Islet of Langerhans (tissue), 1 donor: ENCODE measurements around the gene ITGB2.

Experiments
- FAIRE-seq: peaks from one replicate; lab custom pipeline; 2011; peaks lifted over from hg19 to GRCh38; lab: Jason Lieb, UNC

ITGB2 gene

DNA sequence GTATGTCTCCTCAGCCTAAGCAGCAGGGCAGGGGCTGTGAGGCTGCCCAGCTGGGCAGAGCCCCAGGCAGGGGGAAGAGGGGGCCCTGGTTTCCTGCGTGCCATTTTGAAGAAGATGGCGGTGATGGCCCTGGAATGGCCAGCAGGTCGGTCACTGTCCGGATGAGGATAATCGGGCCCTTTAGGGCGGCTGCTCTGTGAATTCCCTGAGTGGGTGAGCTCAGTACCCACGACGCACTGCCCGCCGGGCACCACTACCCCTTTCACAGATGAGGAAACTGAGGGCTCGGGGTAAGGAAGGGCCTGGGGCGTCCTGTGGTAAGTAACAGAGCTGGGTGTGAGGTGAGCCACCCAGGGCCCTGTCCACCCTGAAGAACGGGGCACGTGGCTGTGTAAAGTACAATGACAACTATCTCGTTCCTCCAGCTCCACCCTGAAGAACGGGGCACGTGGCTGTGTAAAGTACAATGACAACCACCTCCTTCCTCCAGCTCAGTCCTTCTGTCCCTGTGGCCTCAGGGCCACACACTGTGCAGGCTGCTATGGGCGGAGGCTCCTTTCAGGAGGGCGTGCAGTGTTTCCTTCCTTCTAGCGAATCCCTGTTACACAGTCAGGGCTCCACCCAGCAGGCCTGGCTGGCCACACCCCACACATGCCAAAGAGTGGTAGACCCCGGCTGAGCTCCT lies 23.2 kb downstream of the ITGB2 start:
- FAIRE-seq = no peak

DNA sequence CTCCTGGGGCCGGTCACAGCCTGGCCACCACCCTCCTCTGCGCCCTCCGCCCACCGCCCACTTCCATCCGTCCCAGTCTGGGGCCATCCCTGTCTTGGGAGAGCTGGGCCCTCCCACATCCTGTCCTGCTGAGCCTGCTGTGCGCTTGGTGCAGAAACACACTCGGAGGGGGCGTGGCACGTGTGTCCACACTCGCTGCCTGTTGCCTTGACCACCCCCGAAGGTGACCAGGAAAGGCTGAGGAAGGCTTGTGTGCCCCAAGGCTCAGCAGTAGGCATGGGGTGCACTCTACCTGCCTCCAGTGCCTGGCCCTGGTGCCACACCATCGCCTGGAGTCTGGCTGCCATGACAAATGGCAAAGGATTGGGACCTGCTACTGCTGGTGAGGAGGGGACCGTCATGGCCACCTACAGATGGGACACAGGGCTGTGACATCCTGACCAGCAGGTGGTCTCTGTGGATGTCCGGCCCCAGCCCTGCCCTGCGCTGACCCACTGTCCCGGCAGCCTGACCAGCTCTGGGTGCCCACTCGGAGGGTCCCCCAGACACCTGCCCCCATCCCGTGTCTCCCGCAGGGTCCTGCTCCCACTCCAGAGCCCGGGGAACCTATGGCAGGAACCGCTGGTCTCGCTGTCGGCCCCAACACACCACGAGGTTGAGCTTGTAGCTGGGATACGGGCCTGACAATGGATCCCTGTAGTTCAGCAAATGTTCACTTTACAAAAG lies 24.0 kb downstream of the ITGB2 start:
- no peak for FAIRE-seq

DNA sequence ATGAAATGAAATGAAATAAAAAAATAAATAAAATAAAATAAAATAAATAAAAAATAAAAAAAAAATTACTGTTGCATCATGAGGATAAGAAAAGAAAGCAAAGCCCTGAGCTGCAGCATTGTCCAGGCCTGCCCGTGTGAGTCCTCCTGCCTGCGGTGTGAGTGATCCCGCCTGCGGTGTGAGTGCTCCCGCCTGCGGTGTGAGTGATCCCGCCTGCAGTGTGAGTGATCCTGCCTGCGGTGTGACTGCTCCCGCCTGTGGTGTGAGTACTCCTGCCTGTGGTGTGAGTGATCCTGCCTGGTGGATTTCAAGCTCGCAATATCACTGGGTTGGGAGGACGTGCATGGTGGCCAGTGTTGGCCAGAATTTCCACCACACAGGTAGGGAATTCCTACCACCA lies 24.8 kb downstream of the ITGB2 start:
- FAIRE-seq = no peak

DNA sequence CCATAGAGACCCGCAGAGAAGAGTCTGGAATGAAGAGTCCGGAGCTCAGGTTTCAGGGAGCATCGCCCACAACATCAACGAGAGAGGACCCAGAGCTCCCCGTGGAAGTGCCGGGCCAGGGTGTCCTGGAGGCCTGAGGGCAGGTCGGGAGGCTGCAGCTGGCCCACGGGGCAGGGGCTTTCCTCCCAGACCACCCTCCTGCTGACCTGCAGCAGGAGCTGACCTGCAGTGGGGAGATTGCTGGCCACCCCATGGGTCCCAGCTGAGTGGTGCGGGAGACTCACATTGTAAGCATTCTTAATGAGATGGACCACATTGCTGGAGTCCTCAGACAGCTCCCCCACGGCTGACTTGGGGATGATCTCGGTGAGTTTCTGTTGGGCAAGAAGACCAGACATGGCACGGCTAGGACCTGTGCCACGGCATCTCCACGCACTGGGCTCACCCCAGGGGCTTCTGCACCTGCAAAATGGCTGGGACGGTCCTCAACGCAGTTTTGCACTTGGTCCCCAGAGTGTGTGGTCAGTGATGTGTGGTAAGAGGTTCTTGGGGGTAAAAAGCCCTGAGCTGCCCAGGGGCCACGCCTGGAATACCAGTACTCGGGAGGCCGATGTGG lies 25.9 kb downstream of the ITGB2 start:
- FAIRE-seq = no peak

DNA sequence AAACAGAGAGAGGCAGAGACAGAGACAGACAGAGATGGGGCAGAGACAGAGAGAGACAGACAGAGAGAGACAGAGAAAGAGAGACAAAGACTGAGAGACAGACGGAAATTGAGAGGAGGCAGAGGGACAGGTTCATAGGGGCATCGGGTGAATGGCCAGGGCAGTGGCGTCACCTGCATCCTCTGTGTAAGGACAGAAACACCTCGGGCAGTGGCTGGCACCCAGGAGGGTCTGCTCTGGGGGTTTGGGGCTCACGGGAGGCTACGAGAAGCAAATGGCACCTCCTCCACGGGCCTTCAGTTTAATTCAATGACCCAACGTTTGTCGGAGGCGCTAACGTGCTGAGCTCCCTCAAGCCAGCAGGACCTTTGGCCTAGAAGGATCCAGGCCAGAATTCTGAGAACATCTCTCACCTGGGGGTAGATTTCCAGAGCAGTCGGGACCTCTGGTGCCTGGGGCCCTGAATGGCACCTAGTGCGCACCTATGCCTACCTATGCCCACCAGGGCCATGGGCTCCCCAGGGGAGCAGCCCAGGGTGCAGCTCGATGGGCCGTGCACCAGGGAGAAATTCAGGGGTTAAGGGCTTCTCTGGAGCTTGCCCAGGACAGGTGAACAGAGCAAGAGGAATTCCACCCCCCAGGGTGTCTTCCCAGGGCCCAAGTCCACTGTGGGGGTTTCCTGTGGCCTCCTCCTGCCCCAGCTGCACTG lies 26.6 kb downstream of the ITGB2 start:
- FAIRE-seq = no peak

DNA sequence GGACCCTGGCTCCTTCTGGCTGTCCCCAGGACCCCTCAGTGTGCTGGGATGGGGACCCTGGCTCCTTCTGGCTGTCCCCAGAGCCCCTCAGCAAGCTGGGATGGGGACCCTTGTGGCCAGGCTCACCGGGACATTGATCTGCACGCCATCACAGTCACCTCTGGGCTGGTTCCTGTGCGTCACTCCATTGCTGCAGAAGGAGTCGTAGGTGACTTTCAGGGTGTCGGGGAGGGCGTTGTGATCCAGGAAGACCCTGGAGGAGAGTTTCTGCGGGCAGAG lies 27.5 kb downstream of the ITGB2 start:
- no peak for FAIRE-seq

DNA sequence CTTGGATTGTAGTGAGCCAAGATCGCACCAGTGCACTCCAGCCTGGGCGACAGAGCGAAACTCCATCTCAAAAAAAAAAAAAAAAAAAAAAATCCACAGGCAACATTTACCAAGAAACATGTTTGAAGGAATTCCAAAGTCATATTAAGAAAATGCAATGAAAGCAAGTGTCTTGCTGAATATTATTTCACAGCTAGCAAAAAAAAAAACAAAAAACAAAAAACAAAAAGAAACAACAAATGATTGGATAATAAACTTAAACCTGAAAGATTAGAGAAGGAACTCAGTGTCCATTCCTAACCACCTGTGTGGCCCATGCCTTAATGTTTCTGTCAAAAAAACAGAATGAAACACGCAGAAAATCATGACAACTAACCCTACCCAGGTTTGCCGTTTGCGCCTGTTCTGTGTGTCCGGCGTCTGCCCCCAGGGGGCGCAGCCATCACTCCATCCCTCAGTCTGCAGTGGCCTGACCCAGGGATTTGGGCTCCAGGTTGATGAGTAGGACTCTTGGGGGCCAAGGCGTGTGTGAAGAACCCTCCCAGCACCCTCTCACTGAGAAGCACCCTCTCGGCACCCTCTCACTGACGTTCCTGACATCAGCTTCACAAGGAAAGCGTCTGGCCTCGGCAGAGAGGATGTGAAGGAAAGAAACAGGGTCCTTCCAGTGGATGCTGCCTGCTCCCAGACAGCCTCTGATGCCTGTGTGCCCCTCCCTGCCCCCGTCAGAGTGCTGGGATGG lies 28.0 kb downstream of the ITGB2 start:
- no peak for FAIRE-seq

DNA sequence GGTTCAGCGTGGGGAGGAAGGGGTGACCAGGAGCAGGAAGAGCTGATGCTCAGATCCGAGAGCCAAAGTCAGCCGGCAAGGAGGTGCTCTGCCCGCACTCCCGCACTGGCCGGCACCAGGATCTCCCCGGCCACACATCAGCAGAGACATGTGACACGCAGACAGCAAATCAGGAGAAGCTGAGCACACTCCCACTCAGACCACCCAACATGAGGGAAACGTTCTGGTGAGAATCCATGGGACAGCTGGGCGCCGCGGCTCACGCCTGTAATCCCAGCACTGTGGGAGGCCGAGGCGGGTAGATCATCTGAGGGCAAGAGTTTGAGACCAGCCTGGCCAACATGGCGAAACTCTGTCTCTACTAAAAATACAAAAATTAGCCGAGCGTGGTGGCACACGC lies 28.6 kb downstream of the ITGB2 start:
- no peak for FAIRE-seq

DNA sequence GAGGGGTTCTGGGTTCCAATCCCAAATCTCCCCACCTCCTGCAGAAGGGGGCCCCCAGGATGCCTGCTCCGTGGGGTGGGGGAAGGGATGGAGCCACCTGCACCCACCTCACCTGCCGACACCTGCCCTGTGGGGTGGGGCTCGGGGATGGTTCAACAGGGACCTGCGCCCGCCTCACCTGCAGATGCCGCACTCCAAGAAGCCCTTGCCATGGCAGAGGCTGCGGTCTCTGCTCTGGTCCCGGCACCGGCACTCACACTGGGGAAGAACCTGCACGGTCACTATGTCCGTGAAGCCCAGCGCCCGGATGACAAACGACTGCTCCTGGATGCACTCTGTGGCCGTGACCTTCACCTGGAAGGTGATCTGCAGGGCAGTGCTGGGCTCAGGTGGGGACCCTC lies 29.1 kb downstream of the ITGB2 start:
- FAIRE-seq = no peak

DNA sequence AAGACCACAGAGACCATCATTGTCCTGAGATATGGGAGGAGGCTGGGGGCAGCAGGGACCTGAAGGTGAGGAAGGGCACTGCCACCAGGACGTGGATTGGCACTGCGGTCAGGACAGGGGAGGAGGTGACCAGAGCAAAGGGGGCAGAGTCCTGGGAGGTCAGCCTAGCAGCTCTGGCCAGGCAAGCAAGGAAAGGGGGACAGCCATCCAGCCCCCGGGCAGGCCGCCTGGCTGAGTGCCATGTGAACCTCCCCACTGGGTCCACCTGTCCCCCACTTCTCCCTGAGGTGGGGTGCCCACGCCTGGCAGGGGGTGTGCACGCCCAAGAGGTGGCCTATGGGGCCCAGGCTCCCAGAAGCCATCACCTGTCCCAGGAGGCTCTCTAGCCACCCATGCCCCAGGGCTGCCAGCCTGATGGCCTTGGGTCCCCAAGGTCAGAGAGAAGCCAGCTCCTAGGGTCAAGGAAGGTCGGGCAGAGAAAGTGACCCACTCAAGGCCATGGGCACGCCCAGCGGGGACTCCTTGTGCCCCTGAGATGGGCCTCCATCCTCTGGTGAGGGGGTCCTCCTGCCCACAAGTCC lies 29.6 kb downstream of the ITGB2 start:
- no peak for FAIRE-seq

DNA sequence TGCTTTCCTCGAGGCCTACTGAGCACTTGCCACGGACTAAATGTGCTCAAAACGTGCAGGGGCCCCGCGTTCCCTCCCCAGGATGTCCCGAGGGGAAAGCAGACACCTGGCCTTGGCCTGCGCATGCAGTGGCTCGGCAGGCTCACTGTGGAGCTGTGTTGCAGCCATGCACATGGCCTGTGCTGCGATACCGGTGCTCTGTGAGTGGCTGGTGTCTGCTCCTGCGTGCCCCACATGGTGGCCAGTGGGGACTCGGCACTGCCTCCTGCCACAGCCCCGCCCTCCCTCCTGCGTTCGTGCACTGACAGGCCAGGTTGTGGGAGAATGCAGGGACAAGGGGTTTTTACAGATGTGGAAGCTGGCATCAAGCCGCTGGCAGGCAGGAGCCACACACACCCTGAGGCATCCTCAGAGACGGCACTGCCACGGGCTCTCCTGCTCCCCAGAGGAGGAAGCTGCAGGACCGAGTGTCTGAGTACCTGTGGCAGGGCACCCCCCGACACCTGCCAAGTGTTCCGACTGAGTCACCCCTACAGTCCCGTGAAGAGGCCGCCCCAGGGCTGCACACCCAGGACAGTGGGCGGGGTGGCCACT lies 30.3 kb downstream of the ITGB2 start:
- FAIRE-seq = no peak

DNA sequence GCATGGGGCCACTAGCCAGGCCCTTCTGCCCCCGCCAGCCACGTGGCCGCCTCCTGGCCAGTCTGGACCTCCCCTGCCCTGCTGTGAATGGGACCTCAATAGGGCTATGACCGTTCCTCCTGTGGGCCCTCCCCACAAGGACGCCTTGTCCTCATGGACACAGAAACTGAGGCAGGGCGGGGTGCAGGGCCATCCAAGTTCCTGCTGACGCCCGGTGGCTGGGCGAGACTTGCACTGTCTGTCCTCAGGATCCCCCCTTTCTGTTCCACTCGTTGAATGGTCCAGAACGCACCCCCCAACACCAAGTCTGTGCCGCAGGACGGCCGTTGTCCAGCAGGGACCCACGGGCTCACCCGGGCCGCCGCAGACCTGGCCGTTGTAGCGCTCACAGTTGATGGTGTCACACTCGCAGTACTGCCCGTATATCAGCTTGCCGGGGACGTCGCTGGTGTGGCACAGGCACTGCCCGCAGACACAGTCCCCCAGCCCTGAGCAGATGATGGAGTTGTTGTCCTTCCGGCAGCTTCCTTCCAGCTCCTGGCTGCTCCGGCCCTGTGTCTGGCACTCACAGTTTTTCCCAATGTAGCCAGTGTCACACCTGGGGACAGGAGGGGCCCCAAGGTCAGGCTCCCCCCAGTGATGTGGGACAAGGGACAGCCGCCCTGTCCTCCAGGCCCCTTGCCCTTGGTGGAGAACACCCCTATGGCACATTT lies 30.9 kb downstream of the ITGB2 start:
- no peak for FAIRE-seq

DNA sequence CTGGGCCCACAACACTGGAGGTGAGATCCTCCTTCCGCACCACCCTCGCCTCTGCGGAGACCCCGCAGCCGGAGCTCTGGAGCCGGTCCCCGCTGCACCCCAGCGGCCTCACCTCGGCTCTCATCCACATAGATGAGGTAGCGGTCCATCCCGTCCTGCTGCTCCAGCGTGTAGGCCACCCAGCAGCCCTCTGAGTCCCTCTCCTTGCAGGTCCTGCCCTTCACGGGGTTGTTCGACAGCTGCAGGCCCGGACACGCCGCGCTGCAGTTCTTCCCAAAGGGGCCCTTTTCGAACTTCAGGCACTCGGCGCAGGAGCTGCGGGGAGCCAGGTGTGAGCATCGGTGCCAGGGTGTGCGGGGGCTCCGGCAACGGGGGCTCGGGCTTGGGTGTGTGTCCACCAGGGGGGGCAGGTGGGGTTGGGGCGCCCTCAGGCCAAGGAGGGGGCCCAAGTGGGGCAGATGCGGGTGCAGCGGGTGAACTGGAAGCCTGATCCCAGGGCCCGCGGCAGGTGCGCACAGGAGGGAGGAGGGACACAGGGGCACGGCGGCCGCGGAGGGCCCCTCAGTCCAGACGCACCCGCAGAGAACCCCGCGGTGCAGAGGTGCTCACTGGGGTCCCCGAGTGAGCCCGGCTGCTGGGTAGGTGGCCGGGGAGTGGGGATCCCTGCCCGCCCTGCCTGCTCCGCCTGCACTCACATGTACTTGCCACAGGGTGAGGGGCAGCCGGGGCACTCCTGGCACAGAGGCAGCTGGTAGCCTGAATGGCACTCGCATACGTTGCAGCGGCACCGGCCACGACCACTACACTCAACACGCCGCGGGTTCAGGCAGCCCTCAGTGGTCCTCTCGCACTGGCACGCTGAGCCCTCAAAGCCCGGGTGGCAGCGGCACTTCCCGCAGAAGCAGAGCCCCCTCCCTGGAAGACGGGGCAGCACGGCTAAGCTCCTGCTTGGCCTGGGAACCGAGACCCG lies 31.8 kb downstream of the ITGB2 start:
- FAIRE-seq = no peak

DNA sequence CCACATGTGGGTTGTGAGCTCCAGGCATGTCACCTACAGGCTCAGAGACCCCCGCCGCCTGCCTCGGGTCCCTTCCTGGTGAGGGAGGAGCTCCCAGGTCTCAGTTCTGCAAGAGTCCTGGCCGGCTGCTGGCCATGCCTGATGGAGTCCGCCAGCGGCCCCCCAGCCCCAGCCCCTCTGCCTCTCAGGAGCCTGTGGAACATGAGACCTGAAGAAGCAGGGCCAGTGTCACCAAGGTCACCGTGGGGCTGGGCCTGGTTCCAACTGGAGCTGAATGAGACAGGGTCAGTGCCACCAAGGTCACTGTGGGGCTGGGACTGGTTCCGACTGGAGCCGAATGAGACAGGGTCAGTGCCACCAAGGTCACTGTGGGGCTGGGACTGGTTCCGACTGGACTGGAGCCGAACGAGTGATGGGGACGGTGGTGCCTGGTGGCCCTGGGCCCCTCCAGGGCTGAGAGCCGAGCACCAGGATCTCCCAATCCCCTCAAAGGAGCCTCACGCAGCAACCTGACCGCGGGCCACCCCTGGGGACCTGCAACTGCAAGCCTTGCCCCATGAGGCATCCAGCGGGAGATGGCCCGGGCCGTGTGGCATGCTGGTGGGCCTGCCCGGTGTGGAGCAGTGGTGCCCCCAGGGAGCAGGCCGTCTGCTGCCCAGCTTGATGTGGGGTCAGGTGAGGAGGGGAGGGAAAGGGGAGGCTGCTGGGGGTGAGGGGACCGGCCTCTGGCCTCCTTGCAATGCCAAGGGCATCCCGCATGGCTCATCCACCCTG lies 32.7 kb downstream of the ITGB2 start:
- no peak for FAIRE-seq

DNA sequence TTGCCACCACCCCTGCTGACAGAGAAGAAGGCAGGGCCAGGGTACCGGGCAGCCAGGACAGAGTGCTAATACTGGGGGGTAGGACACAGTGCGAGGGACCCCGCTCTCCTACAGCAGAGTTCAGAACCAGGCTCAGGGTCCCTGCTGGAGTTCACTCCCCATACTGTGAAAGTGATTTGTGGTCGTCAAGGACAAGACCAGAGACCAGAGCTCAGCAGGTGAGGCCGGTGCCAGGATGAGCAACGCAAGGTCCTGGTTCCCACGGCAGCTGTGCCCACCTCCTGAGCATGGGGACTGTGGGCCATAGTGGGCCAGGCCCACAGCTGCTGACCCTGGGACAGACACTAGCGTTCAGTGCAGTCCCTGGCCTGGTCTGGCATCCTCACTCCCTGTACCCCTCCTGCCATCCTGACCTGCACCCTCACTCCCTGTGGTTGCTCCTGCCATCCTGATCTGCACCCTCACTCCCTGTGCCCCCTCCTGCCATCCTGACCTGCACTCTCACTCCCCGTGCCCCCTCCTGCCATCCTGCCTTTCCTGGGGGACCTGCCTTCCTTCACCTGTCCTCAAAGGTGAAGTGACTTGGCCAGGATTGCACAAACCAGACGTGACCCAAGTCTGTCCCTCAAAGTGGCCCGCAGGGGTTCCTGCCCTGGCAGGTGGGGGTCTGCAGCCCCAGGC lies 33.4 kb downstream of the ITGB2 start:
- no peak for FAIRE-seq

DNA sequence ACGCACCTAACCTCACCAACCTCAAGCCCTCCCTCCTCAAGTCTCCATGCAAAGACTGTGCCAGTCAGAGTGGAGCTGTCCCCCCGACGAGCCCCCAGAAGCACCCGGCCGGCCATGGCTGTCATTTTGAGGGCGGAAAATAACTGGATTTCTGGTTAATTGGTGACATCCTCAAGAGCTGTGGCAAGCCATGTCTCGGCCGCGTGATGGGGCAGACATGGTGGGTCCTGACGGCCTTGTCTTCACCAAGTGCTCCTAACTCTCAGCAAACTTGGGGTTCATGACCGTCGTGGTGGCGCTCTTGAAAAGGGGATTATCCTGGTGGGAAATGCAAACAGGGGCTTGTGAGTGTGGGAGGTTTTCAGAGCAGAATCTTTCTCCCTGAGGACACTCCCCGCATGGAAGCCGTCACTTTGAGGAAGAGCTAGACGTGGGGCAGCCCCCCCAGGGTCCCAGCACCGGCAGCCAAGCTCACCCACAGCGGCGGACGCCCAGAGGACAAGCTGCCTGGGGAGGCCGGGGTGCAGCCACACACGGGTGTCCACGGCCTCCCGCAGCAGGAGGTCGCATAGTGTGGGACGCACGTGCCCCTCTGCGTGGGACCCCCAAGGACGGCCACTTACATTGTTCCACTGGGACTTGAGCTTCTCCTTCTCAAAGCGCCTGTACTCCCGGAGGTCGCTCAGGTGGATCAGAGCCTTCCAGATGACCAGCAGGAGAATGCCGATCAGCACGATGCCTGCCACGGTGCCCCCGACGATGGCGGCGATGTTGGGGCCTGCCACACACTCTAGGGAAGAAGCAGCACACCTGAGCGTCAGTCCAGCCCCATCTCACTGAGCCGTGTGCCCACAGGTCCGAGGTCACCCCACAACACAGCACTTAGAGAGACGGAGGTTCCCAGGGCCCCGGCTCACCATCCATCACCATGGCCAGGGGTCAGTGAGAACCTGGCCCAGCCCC lies 34.3 kb downstream of the ITGB2 start:
- no peak for FAIRE-seq

DNA sequence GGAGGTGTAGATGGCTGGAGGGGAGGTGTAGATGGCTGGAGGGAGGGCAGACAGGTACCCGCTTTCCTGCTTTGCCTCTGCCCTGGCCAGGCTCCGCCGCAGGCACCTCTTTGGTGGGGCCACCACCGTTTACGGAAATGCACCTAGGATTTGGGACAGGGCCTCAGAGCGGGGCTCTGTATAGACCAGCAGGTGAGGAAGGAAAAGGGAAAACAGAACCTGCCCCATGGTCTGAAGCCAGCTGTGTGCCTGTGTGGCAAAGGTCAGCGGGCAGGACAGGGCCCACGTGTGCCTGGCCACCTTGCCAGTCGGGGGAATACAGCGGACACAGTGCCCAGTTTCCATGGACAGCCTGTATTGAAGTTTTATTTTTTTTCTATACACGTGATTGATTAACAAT lies 35.1 kb downstream of the ITGB2 start:
- no peak for FAIRE-seq
